ENCODE measurements around the gene CNTNAP2.

The CNTNAP2 gene

GRCh38 chr7:147803151-147803550 lies 1686.5 kb downstream of the CNTNAP2 start:
- no peak overlapping the region for H3K27ac ChIP-seq (ENCODE audit: insufficient read depth, low read length, poor library complexity, severe bottlenecking)
- no peaks in the 10 kb centered on the region for H3K4me1 ChIP-seq (ENCODE audit: control insufficient read depth, insufficient read depth, low read length, poor library complexity, severe bottlenecking)
- no peaks in the 10 kb centered on the region for H3K36me3 ChIP-seq (ENCODE audit: control insufficient read depth, insufficient read depth, low read length)
- no peaks in the 10 kb centered on the region for H3K27me3 ChIP-seq (replicated peaks; ENCODE audit: control insufficient read depth, insufficient read depth, low read length, poor library complexity, severe bottlenecking)
- H3K9me3 ChIP-seq (ENCODE audit: control insufficient read depth, low read length), result no peaks in the 10 kb centered on the region
- no peak overlapping the region for H3K4me3 ChIP-seq (ENCODE audit: insufficient read depth, low read depth, low read length, poor library complexity, severe bottlenecking)
- no peak for DNase-seq

- Histone ChIP-seq H3K27me3 (replicated peaks; ENCODE audit: control insufficient read depth, insufficient read depth, low read length, poor library complexity, severe bottlenecking) (no peaks in the 10 kb centered on the region), H3K4me3 (ENCODE audit: insufficient read depth, low read depth, low read length, poor library complexity, severe bottlenecking) (no peak overlapping the region), H3K9me3 (ENCODE audit: control insufficient read depth, low read length) (no peaks in the 10 kb centered on the region), H3K36me3 (ENCODE audit: control insufficient read depth, insufficient read depth, low read length) (no peaks in the 10 kb centered on the region), H3K27ac (ENCODE audit: insufficient read depth, low read length, poor library complexity, severe bottlenecking) (no peak overlapping the region), H3K4me1 (ENCODE audit: control insufficient read depth, insufficient read depth, low read length, poor library complexity, severe bottlenecking) (no peaks in the 10 kb centered on the region)
- no peak for DNase-seq
Observed at GRCh38 chr7:147803606-147804005, 1687.0 kb downstream of the CNTNAP2 start.

- Histone ChIP-seq H3K27me3 (replicated peaks; ENCODE audit: control insufficient read depth, insufficient read depth, low read length, poor library complexity, severe bottlenecking) (no peaks in the 10 kb centered on the region), H3K4me1 (ENCODE audit: control insufficient read depth, insufficient read depth, low read length, poor library complexity, severe bottlenecking) (no peaks in the 10 kb centered on the region), H3K9me3 (ENCODE audit: control insufficient read depth, low read length) (no peaks in the 10 kb centered on the region), H3K36me3 (ENCODE audit: control insufficient read depth, insufficient read depth, low read length) (no peaks in the 10 kb centered on the region), H3K4me3 (ENCODE audit: insufficient read depth, low read depth, low read length, poor library complexity, severe bottlenecking) (no peak overlapping the region), H3K27ac (ENCODE audit: insufficient read depth, low read length, poor library complexity, severe bottlenecking) (no peak overlapping the region)
- DNase-seq, result no peak
Observed at GRCh38 chr7:147804032-147804431, 1687.4 kb downstream of the CNTNAP2 start.

DNA sequence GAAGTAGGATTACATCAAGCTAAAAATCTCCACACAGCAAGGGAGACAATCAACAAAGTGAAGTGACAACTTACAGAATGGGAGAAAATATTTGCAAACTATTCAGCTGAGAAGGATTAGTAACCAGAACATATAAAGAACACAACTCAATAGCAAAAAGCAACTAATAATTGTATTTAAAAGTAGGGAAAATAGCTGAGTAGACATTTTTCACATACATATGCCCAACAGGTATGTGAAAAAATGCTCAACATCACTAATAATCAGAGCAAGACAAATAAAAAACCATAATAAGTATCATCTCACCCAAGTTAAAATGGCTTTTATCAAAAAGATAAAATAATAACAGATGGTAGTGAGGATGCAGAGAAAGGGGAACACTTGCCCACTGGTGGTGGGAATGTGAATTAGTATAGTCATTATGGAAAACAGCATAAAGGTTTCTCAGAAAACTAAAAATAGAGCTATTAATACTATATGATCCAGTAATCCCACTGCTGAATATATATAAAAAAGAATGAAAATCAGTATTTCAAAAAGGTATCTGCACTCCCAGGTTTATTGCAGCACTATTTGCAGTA lies 1689.5 kb downstream of the CNTNAP2 start:
- DNase-seq, result no peak
- H3K27ac ChIP-seq (ENCODE audit: insufficient read depth, low read length, poor library complexity, severe bottlenecking), result no peak overlapping the region
- H3K4me3 ChIP-seq (ENCODE audit: insufficient read depth, low read depth, low read length, poor library complexity, severe bottlenecking), result no peak overlapping the region
- H3K9me3 ChIP-seq (ENCODE audit: control insufficient read depth, low read length), result no peaks in the 10 kb centered on the region
- no peaks in the 10 kb centered on the region for H3K4me1 ChIP-seq (ENCODE audit: control insufficient read depth, insufficient read depth, low read length, poor library complexity, severe bottlenecking)
- no peaks in the 10 kb centered on the region for H3K27me3 ChIP-seq (replicated peaks; ENCODE audit: control insufficient read depth, insufficient read depth, low read length, poor library complexity, severe bottlenecking)
- no peaks in the 10 kb centered on the region for H3K36me3 ChIP-seq (ENCODE audit: control insufficient read depth, insufficient read depth, low read length)

DNA sequence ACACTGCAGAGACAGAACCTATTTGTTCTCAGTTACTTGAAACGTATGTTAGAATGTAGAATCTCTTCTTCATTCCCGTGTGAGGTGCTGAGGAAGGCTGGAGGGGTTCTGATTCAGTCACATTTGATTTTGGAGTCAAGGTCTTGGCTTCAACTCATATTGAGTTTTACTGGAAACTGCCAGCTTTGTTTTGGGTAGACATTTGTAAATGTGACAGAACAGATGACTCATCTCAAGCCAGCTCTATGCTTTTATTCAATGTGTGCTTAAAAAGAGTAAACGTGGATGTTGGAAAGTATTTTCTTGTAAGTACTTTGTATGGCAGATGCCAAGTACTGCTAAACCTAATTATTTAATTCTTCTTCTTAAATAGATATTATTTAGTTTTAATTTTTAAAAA lies 1693.2 kb downstream of the CNTNAP2 start:
- H3K27me3 ChIP-seq (replicated peaks; ENCODE audit: control insufficient read depth, insufficient read depth, low read length, poor library complexity, severe bottlenecking), result no peaks in the 10 kb centered on the region
- no peak for DNase-seq
- no peak overlapping the region for H3K27ac ChIP-seq (ENCODE audit: insufficient read depth, low read length, poor library complexity, severe bottlenecking)
- no peaks in the 10 kb centered on the region for H3K9me3 ChIP-seq (ENCODE audit: control insufficient read depth, low read length)
- H3K4me1 ChIP-seq (ENCODE audit: control insufficient read depth, insufficient read depth, low read length, poor library complexity, severe bottlenecking), result no peaks in the 10 kb centered on the region
- H3K36me3 ChIP-seq (ENCODE audit: control insufficient read depth, insufficient read depth, low read length), result no peaks in the 10 kb centered on the region
- no peak overlapping the region for H3K4me3 ChIP-seq (ENCODE audit: insufficient read depth, low read depth, low read length, poor library complexity, severe bottlenecking)

DNA sequence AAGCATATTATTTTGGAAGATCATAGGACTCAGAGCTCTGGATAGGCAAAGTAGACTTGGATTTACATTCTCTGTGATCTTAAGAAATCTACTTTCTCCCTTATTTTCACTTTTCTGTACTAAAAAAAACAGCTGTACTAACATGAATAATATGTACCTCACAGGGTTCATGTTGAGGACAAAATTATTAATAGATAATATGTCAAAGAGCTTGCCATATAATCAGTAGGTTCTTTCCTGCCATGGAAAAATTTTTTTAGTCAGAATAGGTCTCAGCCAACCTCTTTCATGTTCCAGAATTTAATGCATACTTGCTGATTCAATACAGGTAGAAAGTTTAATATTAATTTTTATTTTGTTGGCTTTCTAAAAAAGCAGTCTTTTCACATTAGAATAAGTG lies 1693.7 kb downstream of the CNTNAP2 start:
- Histone ChIP-seq H3K4me3 (ENCODE audit: insufficient read depth, low read depth, low read length, poor library complexity, severe bottlenecking) (no peak overlapping the region), H3K27me3 (replicated peaks; ENCODE audit: control insufficient read depth, insufficient read depth, low read length, poor library complexity, severe bottlenecking) (no peaks in the 10 kb centered on the region), H3K4me1 (ENCODE audit: control insufficient read depth, insufficient read depth, low read length, poor library complexity, severe bottlenecking) (no peaks in the 10 kb centered on the region), H3K27ac (ENCODE audit: insufficient read depth, low read length, poor library complexity, severe bottlenecking) (no peak overlapping the region), H3K36me3 (ENCODE audit: control insufficient read depth, insufficient read depth, low read length) (no peaks in the 10 kb centered on the region), H3K9me3 (ENCODE audit: control insufficient read depth, low read length) (no peaks in the 10 kb centered on the region)
- DNase-seq, result no peak

DNA sequence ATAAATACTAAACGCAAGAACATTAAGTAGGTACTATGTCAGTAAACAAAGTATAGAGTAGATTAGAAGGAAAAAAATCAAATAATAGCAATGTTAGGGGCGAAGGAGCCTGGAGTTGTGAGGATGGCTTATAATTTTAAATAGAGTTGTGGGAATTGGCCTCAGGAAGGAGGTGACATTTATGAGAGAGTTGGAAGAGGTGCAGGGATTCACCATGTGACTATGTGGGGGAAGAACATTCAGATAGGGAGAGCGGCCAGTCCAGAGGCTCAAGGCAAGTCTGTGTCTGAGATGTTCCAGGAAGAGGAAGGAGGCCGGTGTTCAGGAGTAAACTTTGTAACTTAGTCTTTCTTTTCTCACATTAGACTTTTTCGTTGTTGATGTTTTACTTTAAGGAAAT lies 1695.3 kb downstream of the CNTNAP2 start:
- Histone ChIP-seq H3K36me3 (ENCODE audit: control insufficient read depth, insufficient read depth, low read length) (no peaks in the 10 kb centered on the region), H3K4me3 (ENCODE audit: insufficient read depth, low read depth, low read length, poor library complexity, severe bottlenecking) (no peak overlapping the region), H3K4me1 (ENCODE audit: control insufficient read depth, insufficient read depth, low read length, poor library complexity, severe bottlenecking) (no peaks in the 10 kb centered on the region), H3K9me3 (ENCODE audit: control insufficient read depth, low read length) (no peaks in the 10 kb centered on the region), H3K27me3 (replicated peaks; ENCODE audit: control insufficient read depth, insufficient read depth, low read length, poor library complexity, severe bottlenecking) (no peaks in the 10 kb centered on the region), H3K27ac (ENCODE audit: insufficient read depth, low read length, poor library complexity, severe bottlenecking) (no peak overlapping the region)
- no peak for DNase-seq

DNA sequence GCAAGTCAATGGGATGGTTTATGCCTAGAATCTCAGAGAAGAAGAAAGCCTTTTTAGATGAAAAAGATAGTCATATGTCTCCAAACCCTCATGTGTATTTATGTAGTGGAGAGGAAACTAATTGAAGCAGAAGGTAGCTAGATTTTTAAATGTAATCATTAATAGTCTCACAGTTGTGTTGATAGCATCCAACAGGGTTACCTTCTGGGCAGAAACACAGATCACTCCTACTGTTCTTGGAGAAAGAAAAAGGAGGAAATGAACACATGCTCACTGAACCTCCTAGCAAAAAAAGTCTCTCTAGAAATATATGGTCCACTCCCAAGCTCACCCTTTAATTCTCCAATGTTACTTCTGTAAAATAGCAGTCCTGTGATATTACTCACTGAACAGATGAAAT lies 1696.7 kb downstream of the CNTNAP2 start:
- Histone ChIP-seq H3K36me3 (ENCODE audit: control insufficient read depth, insufficient read depth, low read length) (no peaks in the 10 kb centered on the region), H3K27me3 (replicated peaks; ENCODE audit: control insufficient read depth, insufficient read depth, low read length, poor library complexity, severe bottlenecking) (no peaks in the 10 kb centered on the region), H3K4me3 (ENCODE audit: insufficient read depth, low read depth, low read length, poor library complexity, severe bottlenecking) (no peak overlapping the region), H3K27ac (ENCODE audit: insufficient read depth, low read length, poor library complexity, severe bottlenecking) (no peak overlapping the region), H3K9me3 (ENCODE audit: control insufficient read depth, low read length) (no peaks in the 10 kb centered on the region), H3K4me1 (ENCODE audit: control insufficient read depth, insufficient read depth, low read length, poor library complexity, severe bottlenecking) (no peaks in the 10 kb centered on the region)
- no peak for DNase-seq

GRCh38 chr7:147818317-147818716 lies 1701.7 kb downstream of the CNTNAP2 start:
- no peaks in the 10 kb centered on the region for H3K9me3 ChIP-seq (ENCODE audit: control insufficient read depth, low read length)
- H3K4me3 ChIP-seq (ENCODE audit: insufficient read depth, low read depth, low read length, poor library complexity, severe bottlenecking), result no peak overlapping the region
- H3K27ac ChIP-seq (ENCODE audit: insufficient read depth, low read length, poor library complexity, severe bottlenecking), result no peak overlapping the region
- no peaks in the 10 kb centered on the region for H3K27me3 ChIP-seq (replicated peaks; ENCODE audit: control insufficient read depth, insufficient read depth, low read length, poor library complexity, severe bottlenecking)
- no peaks in the 10 kb centered on the region for H3K36me3 ChIP-seq (ENCODE audit: control insufficient read depth, insufficient read depth, low read length)
- H3K4me1 ChIP-seq (ENCODE audit: control insufficient read depth, insufficient read depth, low read length, poor library complexity, severe bottlenecking), result no peaks in the 10 kb centered on the region
- no peak for DNase-seq

DNA sequence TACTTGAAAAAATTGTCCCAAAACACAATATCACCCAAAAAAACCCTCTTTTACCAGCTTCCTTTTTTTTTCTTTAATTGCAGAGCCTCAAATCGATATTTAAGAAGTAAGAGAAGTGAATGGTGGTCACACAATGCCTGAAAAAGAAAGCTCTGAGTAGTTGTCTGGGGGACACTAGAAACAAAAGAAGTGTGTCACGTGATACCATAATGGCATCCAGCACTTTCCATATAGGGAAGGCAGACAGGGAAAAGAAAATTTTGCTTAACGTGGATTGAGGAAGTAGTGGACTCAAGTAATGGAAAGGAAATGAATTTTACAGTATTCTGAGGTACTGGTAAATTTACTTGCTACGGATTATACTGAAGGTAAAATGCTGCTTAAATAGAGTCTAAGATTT lies 1708.1 kb downstream of the CNTNAP2 start:
- Histone ChIP-seq H3K27me3 (replicated peaks; ENCODE audit: control insufficient read depth, insufficient read depth, low read length, poor library complexity, severe bottlenecking) (no peaks in the 10 kb centered on the region), H3K9me3 (ENCODE audit: control insufficient read depth, low read length) (no peaks in the 10 kb centered on the region), H3K4me1 (ENCODE audit: control insufficient read depth, insufficient read depth, low read length, poor library complexity, severe bottlenecking) (no peaks in the 10 kb centered on the region), H3K4me3 (ENCODE audit: insufficient read depth, low read depth, low read length, poor library complexity, severe bottlenecking) (no peak overlapping the region), H3K27ac (ENCODE audit: insufficient read depth, low read length, poor library complexity, severe bottlenecking) (no peak overlapping the region), H3K36me3 (ENCODE audit: control insufficient read depth, insufficient read depth, low read length) (no peaks in the 10 kb centered on the region)
- DNase-seq, result no peak

GRCh38 chr7:147829016-147829415 lies 1712.4 kb downstream of the CNTNAP2 start:
- Histone ChIP-seq H3K9me3 (ENCODE audit: control insufficient read depth, low read length) (no peaks in the 10 kb centered on the region), H3K4me3 (ENCODE audit: insufficient read depth, low read depth, low read length, poor library complexity, severe bottlenecking) (no peak overlapping the region), H3K4me1 (ENCODE audit: control insufficient read depth, insufficient read depth, low read length, poor library complexity, severe bottlenecking) (no peaks in the 10 kb centered on the region), H3K36me3 (ENCODE audit: control insufficient read depth, insufficient read depth, low read length) (no peaks in the 10 kb centered on the region), H3K27me3 (replicated peaks; ENCODE audit: control insufficient read depth, insufficient read depth, low read length, poor library complexity, severe bottlenecking) (no peaks in the 10 kb centered on the region), H3K27ac (ENCODE audit: insufficient read depth, low read length, poor library complexity, severe bottlenecking) (no peak overlapping the region)
- no peak for DNase-seq
